Adrenal gland (tissue), 12 donors: ENCODE measurements around the gene OR5A1. TPM values are rescaled to one million over a fixed set of nuclear protein-coding genes. Genes with fewer than 3 reads are reported as not detected.

Source experiments
- DNase-seq, 7 donors: peaks; one replicate each; pipeline ENCODE4 v3.0.0-alpha.2; 2019 to 2020
- H3K27ac ChIP-seq, 5 donors: fragments of 200-600 bp; sonication (generic) in 4 of 5; 1 replicate in 3 of 5; 2 replicates in 2 of 5; pipeline versions ENCODE4 v1.5.1 to v1.8.0; 2016 to 2020; ENCODE audit warnings: mild to moderate bottlenecking in 1 of 5
- H3K27me3 ChIP-seq: fragments of 200-600 bp; 2 replicates; pipeline ENCODE4 v1.8.0; 2021
- H3K36me3 ChIP-seq, 2 donors: fragments of 200-600 bp; replicated peaks in 1 of 2; 1 replicate in 1 of 2; 2 replicates in 1 of 2; pipeline versions ENCODE4 v1.5.1 to v1.8.0; 2018 to 2022
- H3K4me1 ChIP-seq, 2 donors: fragments of 200-600 bp; replicated peaks in 1 of 2; 1 replicate in 1 of 2; 2 replicates in 1 of 2; pipeline versions ENCODE4 v1.5.1 to v1.8.0; 2018 to 2021
- H3K4me3 ChIP-seq, 4 donors: fragments of 200-600 bp; sonication (generic) in 3 of 4; one replicate each; pipeline ENCODE4 v1.5.1; 2016 to 2018
- H3K9me3 ChIP-seq, 3 donors: fragments of 200-600 bp; sonication (generic) in 1 of 3; replicated peaks in 1 of 3; 1 replicate in 2 of 3; 2 replicates in 1 of 3; pipeline versions ENCODE4 v1.5.1 to v1.8.0; 2016 to 2021
- CTCF ChIP-seq, 6 experiments: fragments of 450-650 bp in 4 of 6; fragments of 200-600 bp in 2 of 6; sonication (generic) in 1 of 6; IDR thresholded peaks; 1 replicate in 5 of 6; 2 replicates in 1 of 6; pipeline versions ENCODE4 v1.5.1 to v1.8.0; 2016 to 2021; ENCODE audit warnings: antibody characterized with exemption in 6 of 6, mild to moderate bottlenecking in 2 of 6, moderate library complexity in 1 of 6
- POLR2A ChIP-seq, 2 donors: fragments of 450-650 bp; IDR thresholded peaks; one replicate each; pipeline ENCODE4 v1.6.1; 2017; ENCODE audit warnings: antibody characterized with exemption in 2 of 2, mild to moderate bottlenecking in 2 of 2, moderate library complexity in 1 of 2
- WGBS, 4 donors: extraction: QIAGEN DNeasy Blood & Tissue Kit in 2 of 4; methylation state at CpG; one replicate each; pipeline versions ENCODE4 v1.1.5 to v1.1.7; 2013 to 2017; 5-methylcytosine and 5-hydroxymethylcytosine counted together
- intact Hi-C, 2 donors: fragments of 100-400 bp; cut with DNase I; formaldehyde crosslinking; loops; one replicate each; pipeline versions ENCODE4 v1.14.1 to v1.15.0; 2022 to 2023
- polyA plus RNA-seq, 3 donors: library from polyadenylated mRNA; stranded (reverse); fragments of 200-250 nt in 2 of 3; fragments of 350-450 nt in 1 of 3; fragmentation: Illumina TruSeq in 1 of 3; extraction: RNeasy Lipid Tissue Mini Kit (QIAGEN cat#74804) in 1 of 3; gene quantifications; one replicate each; pipeline ENCODE4 v1.2.3, GENCODE V29; 2013 to 2014
- total RNA-seq, 9 donors: library from RNA; depleted of rRNA in 4 of 9; stranded (reverse); fragments of >200 nt in 4 of 9; fragments of 120-200 nt in 1 of 9; fragmentation: NEBNext Ultra II Directional in 1 of 9; extraction: Animal tissue kit (Norgen Biotek cat#: 25700) in 1 of 9; gene quantifications; one replicate each; pipeline versions ENCODE4 v1.1.0 to v1.2.4, GENCODE V29; 2013 to 2023
- donor health status: healthy with polysubstance abuse.
- donor health status: Bipolar disorder and iron deficiency.
- donor health status: DM: yes; HTN: yes; CAD: no.
- donor health status: DM: no; HTN: no; CAD: no.
- donor health status: DM: no; HTN: no; CAD: no.
- donor health status: DM: yes; HTN: yes; CAD: no.

The OR5A1 gene
- total and polyA plus RNA-seq, 12 donors = not detected

GRCh38 chr11:59417023-59417422 lies 19.2 kb upstream of the OR5A1 start:
- H3K4me3 ChIP-seq = no peak overlapping the region
- no peaks in the 10 kb centered on the region for H3K27me3 ChIP-seq
- no peak for DNase-seq
- TF ChIP-seq CTCF (IDR thresholded peaks at IDR 0.05) (no peak), POLR2A (IDR thresholded peaks at IDR 0.05) (no peak)
- 44 to 59% (median 56%) methylated on average over 5 of the region's 5 CpGs for WGBS, 4 donors
- no peak overlapping the region for H3K27ac ChIP-seq
- no peaks in the 10 kb centered on the region for H3K9me3 ChIP-seq
- H3K4me1 ChIP-seq = no peaks in the 10 kb centered on the region
- intact Hi-C loops = no loop called here
- H3K36me3 ChIP-seq = no peaks in the 10 kb centered on the region

GRCh38 chr11:59418156-59418555 lies 18.1 kb upstream of the OR5A1 start:
- Histone ChIP-seq H3K4me3 (no peak overlapping the region), H3K36me3 (no peaks in the 10 kb centered on the region), H3K9me3 (no peaks in the 10 kb centered on the region), H3K4me1 (no peaks in the 10 kb centered on the region), H3K27me3 (no peaks in the 10 kb centered on the region), H3K27ac (no peak overlapping the region)
- intact Hi-C loops = no loop called here
- TF ChIP-seq POLR2A (IDR thresholded peaks at IDR 0.05) = no peak
- no peak for TF ChIP-seq CTCF (IDR thresholded peaks at IDR 0.05)
- DNase-seq = no peak
- WGBS, 4 donors = 57 to 74% (median 63%) methylated on average over 2 of the region's 2 CpGs

GRCh38 chr11:59423835-59424234 lies 12.4 kb upstream of the OR5A1 start:
- no peak for DNase-seq
- no peak for TF ChIP-seq CTCF (IDR thresholded peaks at IDR 0.05)
- TF ChIP-seq POLR2A (IDR thresholded peaks at IDR 0.05) = no peak
- H3K36me3 ChIP-seq = no peaks in the 10 kb centered on the region
- no peaks in the 10 kb centered on the region for H3K4me1 ChIP-seq
- no peak overlapping the region for H3K27ac ChIP-seq
- WGBS, 4 donors = 63 to 86% (median 71%) methylated on average over 2 of the region's 2 CpGs
- no peaks in the 10 kb centered on the region for H3K9me3 ChIP-seq
- intact Hi-C loops = loop anchor here in 1 of 2 donors (10.0 kb wide), 1 partner anchor 249 kb away; the partner anchor contains the start of gene DTX4
- H3K27me3 ChIP-seq = no peaks in the 10 kb centered on the region
- H3K4me3 ChIP-seq = no peak overlapping the region

DNA sequence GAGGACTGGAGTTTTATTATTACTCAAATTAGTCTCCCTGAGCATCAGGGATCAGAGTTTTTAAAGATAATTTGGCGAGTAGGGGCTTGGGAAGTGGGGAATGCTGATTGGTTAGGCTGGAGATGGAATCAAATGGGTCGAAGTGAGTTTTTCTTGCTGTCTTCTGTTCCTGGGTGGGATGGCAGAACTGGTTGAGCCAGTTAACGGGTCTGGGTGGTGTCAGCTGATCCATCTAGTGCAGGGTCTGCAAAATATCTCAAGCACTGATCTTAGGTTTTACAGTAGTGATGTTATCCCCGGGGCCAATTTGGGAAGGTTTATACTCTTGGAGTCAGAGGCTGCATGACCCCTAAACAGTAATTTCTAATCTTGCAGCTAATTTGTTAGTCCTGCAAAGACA lies 11.1 kb upstream of the OR5A1 start:
- no peak for DNase-seq
- Histone ChIP-seq H3K9me3 (no peaks in the 10 kb centered on the region), H3K4me1 (no peaks in the 10 kb centered on the region), H3K36me3 (no peaks in the 10 kb centered on the region), H3K4me3 (no peak overlapping the region), H3K27ac (no peak overlapping the region), H3K27me3 (no peaks in the 10 kb centered on the region)
- 44 to 61% (median 51%) methylated on average over 3 to 4 of the region's 4 CpGs for WGBS, 4 donors
- no peak for TF ChIP-seq CTCF (IDR thresholded peaks at IDR 0.05)
- no peak for TF ChIP-seq POLR2A (IDR thresholded peaks at IDR 0.05)
- intact Hi-C loops = loop anchor here in 1 of 2 donors (10.0 kb wide), 1 partner anchor 250 kb away; the partner anchor contains the start of gene DTX4
